NT2/D1 (cell line): ENCODE data around the gene STPG2.

Source experiments
- DNase-seq: peaks from one replicate; pipeline ENCODE4 v3.0.0-alpha.2; 2011; ENCODE audit warnings: low read depth, low spot score
- H3K27me3 ChIP-seq: 2 replicates; pipeline ENCODE4 v1.6.0; 2011; ENCODE audit warnings: mild to moderate bottlenecking; ENCODE audit not compliant: insufficient read length, insufficient read depth
- H3K36me3 ChIP-seq: 2 replicates; pipeline ENCODE4 v1.6.1; 2011; ENCODE audit warnings: mild to moderate bottlenecking, low read length, mixed read lengths; ENCODE audit not compliant: insufficient read depth, insufficient read length
- H3K4me1 ChIP-seq: 2 replicates; pipeline ENCODE4 v1.5.1; 2011; ENCODE audit not compliant: insufficient read depth, insufficient read length
- H3K4me3 ChIP-seq: 2 replicates; pipeline ENCODE4 v1.5.1; 2011; ENCODE audit warnings: low read depth; ENCODE audit not compliant: insufficient read length
- H3K9ac ChIP-seq: 2 replicates; pipeline ENCODE4 v1.6.0; 2011; ENCODE audit warnings: low read depth; ENCODE audit not compliant: insufficient read length
- H3K9me3 ChIP-seq: 2 replicates; pipeline ENCODE4 v1.5.1; 2011; ENCODE audit warnings: mild to moderate bottlenecking, low read length; ENCODE audit not compliant: insufficient read depth
- SUZ12 ChIP-seq: IDR thresholded peaks from 2 replicates; pipeline ENCODE4 v1.6.1; 2011; ENCODE audit not compliant: insufficient read length, insufficient read depth; ENCODE audit errors: extremely low read depth
- YY1 ChIP-seq: IDR thresholded peaks from 2 replicates; pipeline ENCODE4 v1.6.1; 2011; ENCODE audit not compliant: insufficient read length, insufficient read depth
- ZNF274 ChIP-seq: IDR thresholded peaks from 2 replicates; pipeline ENCODE4 v1.6.1; 2011; ENCODE audit warnings: mild to moderate bottlenecking, low read depth, low read length

STPG2 gene

DNA sequence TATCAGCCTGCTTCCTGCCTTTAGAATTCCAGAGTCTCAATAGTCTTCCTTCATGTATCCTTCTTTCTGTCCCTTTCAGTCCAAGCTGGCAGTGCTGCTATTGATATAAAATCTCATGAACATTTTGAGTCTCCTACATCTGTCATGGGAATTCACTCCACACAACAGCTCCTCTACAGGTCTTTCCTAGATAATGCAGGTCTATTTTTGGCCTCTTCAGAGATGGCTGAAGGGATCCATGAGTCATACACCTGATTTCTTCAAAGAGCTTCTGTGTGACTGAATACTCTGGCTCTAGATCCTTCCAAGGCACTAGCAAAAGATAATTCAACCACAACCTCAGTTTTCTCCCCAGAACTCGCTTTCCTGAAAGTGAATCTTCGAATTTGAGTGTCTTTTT, 115.4 kb downstream of the STPG2 start:
- Histone ChIP-seq H3K9me3 (peaks cover 8% of the 10 kb centered on the region), H3K36me3 (no peaks in the 10 kb centered on the region), H3K4me1 (no peaks in the 10 kb centered on the region), H3K4me3 (no peak overlapping the region), H3K27me3 (no peaks in the 10 kb centered on the region), H3K9ac (no peak overlapping the region)
- TF ChIP-seq ZNF274 (no peak), SUZ12 (no peak), YY1 (no peak)
- DNase-seq, result peak; percentile 18

DNA sequence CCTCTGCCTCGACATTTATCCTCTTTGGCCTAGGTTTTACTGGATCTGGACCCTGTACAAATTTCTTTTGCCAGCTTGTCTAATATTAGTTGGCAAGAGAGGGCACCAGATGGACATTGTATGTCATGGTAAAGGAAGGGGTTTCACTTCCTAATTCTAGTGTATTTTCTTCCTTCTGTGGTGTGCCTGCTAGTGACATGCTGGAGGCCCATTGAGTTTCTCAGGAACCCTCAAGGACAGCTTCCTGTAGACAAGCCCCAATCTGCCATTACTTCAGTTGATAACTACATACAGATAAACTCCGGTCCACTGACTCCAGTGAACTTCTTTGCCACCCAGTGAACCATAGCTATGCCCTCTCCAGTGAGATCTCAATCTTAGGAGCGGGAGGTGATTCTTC, 116.9 kb downstream of the STPG2 start:
- H3K9me3 ChIP-seq, result peaks cover 8% of the 10 kb centered on the region
- H3K27me3 ChIP-seq, result no peaks in the 10 kb centered on the region
- TF ChIP-seq ZNF274 (no peak), SUZ12 (no peak), YY1 (no peak)
- no peak overlapping the region for H3K4me3 ChIP-seq
- H3K4me1 ChIP-seq, result no peaks in the 10 kb centered on the region
- no peaks in the 10 kb centered on the region for H3K36me3 ChIP-seq
- no peak for DNase-seq
- H3K9ac ChIP-seq, result no peak overlapping the region

DNA sequence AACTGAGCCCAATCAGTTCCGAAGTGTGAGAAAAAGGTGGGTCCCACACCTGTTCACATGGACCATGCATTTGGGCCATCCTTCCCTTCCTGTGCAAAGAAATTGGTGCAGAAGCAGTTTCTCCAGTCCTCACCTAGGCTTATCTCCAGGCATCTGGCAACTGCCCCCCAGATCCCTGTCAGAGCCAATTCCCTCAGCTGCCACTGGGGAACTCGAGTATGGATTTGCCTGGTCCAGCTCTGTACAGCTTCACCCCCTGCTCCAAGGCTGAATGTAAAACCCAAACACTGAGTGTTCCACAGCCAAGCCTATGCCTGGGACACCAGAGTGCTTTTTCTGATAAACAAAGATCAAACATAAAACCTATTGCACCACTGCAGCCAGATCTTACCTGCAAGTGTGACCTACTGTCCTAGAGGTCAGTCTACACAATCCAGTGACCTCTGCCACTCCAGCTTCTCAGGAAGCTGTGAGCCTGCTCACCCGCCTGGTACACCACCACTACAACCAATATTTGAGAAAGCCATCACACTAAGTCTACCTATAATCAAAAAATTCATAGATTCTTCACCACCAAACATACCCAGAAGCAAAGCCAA, 136.4 kb downstream of the STPG2 start:
- H3K9me3 ChIP-seq, result no peaks in the 10 kb centered on the region
- DNase-seq, result no peak

GRCh38 chr4:98006060-98006459, 137.2 kb downstream of the STPG2 start:
- Histone ChIP-seq H3K9me3 (no peaks in the 10 kb centered on the region), H3K9ac (no peak overlapping the region), H3K4me1 (no peaks in the 10 kb centered on the region), H3K4me3 (no peak overlapping the region), H3K36me3 (no peaks in the 10 kb centered on the region), H3K27me3 (no peaks in the 10 kb centered on the region)
- no peak for TF ChIP-seq YY1
- TF ChIP-seq SUZ12, result no peak
- no peak for TF ChIP-seq ZNF274
- no peak for DNase-seq

More for the DNA sequence above, 136.4 kb downstream of the STPG2 start:
- TF ChIP-seq SUZ12 (no peak), YY1 (no peak), ZNF274 (no peak)
- Histone ChIP-seq H3K4me3 (no peak overlapping the region), H3K9ac (no peak overlapping the region), H3K4me1 (no peaks in the 10 kb centered on the region), H3K36me3 (no peaks in the 10 kb centered on the region), H3K27me3 (no peaks in the 10 kb centered on the region)

- no peak overlapping the region for H3K9ac ChIP-seq
- no peak for DNase-seq
- H3K4me1 ChIP-seq, result no peaks in the 10 kb centered on the region
- H3K4me3 ChIP-seq, result no peak overlapping the region
- TF ChIP-seq YY1, result no peak
- TF ChIP-seq SUZ12, result no peak
- no peak for TF ChIP-seq ZNF274
- no peaks in the 10 kb centered on the region for H3K27me3 ChIP-seq
- H3K36me3 ChIP-seq, result no peaks in the 10 kb centered on the region
- H3K9me3 ChIP-seq, result no peaks in the 10 kb centered on the region
These were observed 142.3 kb downstream of the STPG2 start for GRCh38 chr4:98000940-98001339.

GRCh38 chr4:97998203-97998602, 145.1 kb downstream of the STPG2 start:
- H3K9me3 ChIP-seq, result no peaks in the 10 kb centered on the region; the same call in 1 of the 2 replicates
- no peak overlapping the region for H3K4me3 ChIP-seq
- no peak overlapping the region for H3K9ac ChIP-seq
- no peak for DNase-seq
- TF ChIP-seq SUZ12 (no peak), ZNF274 (no peak)
- no peaks in the 10 kb centered on the region for H3K4me1 ChIP-seq
- no peaks in the 10 kb centered on the region for H3K27me3 ChIP-seq
- H3K36me3 ChIP-seq, result no peaks in the 10 kb centered on the region

GRCh38 chr4:97994765-97995465, 148.4 kb downstream of the STPG2 start:
- TF ChIP-seq ZNF274 (no peak), SUZ12 (no peak), YY1 (no peak)
- Histone ChIP-seq H3K27me3 (no peaks in the 10 kb centered on the region), H3K36me3 (no peaks in the 10 kb centered on the region), H3K4me3 (no peak overlapping the region), H3K9me3 (no peaks in the 10 kb centered on the region; the same call in 1 of the 2 replicates), H3K4me1 (no peaks in the 10 kb centered on the region), H3K9ac (no peak overlapping the region)
- DNase-seq, result no peak
